Myometrial cell (primary cell): Measurements from ENCODE around the gene CPXM2. TPM values are rescaled to one million over a fixed set of nuclear protein-coding genes. Genes with fewer than 3 reads are reported as not detected.

Experiments used
- total RNA-seq: library from RNA; depleted of rRNA; stranded (reverse); fragments of >200 nt; gene quantifications from 2 replicates; pipeline ENCODE4 v1.2.3, GENCODE V29; 2015

Gene CPXM2
- not detected in 2 replicates for total RNA-seq

DNA sequence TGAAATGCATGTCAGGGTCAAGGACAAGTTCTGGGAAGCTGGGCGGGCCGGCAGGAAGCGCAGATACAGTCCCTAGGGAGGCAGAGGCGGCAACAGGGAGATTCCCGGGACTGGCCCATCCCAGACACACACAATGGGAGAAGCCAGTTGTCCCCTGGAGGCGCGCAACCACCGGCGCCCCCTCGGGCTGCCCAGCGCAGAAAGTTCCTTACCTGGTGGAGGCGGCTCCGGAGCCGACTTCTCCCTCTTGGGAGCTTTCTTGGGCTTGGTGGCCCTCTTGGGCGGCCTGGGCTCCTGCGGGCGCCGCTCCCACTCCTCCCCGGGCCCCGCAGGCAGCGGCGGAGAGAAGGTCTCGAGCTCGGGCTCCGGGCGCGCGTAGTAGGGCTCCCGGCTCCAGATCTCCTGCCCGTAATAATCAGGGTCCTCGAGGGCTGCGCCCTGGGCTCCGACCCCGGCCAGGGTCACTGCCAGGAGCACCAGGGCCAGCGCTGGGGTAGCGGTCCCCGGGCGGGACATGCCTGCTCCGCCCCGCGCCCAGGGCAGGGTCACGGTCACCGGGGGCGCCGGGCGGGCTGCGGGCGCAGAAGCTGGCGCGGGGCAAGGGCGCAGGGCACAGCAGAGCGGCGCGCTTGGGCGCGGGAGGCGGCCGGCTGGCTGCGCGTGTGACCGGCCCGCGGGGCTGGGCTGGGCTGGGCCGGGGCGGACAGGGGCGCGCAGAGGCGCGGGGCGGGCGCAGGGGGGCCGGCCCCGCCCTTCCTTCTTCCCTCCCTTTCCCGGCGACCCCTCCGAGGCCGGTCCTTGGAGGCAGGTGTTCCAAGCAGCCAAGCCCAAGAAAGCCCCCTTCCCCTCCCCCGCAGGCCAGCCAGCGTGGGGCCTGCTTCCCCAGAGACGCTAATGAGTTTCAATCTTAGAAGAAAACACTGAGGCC, at the start of gene CPXM2:
CPXM2 (minus strand) TSS at position 664 of the 928 bp plus-strand sequence; CDS start at position 516, 148 bp downstream.

Other genes starting within 250 kb of the CPXM2 start
- gene GPR26, start 225.5 kb downstream of the CPXM2 start, total RNA-seq: not detected in 2 replicates
- gene CHST15, start 201.8 kb upstream of the CPXM2 start, total RNA-seq: 11.5 and 12.7 TPM in 2 replicates